ENCODE measurements around the gene TUBA3C.

- TF ChIP-seq EZH2 (IDR thresholded peaks at IDR 0.05; ENCODE audit: low read length, missing control alignments) = no peak
- TF ChIP-seq, protein P1, sequence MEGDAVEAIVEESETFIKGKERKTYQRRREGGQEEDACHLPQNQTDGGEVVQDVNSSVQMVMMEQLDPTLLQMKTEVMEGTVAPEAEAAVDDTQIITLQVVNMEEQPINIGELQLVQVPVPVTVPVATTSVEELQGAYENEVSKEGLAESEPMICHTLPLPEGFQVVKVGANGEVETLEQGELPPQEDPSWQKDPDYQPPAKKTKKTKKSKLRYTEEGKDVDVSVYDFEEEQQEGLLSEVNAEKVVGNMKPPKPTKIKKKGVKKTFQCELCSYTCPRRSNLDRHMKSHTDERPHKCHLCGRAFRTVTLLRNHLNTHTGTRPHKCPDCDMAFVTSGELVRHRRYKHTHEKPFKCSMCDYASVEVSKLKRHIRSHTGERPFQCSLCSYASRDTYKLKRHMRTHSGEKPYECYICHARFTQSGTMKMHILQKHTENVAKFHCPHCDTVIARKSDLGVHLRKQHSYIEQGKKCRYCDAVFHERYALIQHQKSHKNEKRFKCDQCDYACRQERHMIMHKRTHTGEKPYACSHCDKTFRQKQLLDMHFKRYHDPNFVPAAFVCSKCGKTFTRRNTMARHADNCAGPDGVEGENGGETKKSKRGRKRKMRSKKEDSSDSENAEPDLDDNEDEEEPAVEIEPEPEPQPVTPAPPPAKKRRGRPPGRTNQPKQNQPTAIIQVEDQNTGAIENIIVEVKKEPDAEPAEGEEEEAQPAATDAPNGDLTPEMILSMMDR (conservative IDR thresholded peaks at IDR 0.05 in 1 of 2, IDR thresholded peaks at IDR 0.05 in 1 of 2; ENCODE audit: low read depth in 1 of 2, low read length in 2 of 2) = no peak
Measured at GRCh38 chr13:19150712-19151228, 30.9 kb downstream of the TUBA3C start.
